K562 (cell line): ENCODE results near the gene SLC43A1. TPM values are rescaled to one million over a fixed set of nuclear protein-coding genes. Genes with fewer than 3 reads are reported as not detected.

Experiments
- ATAC-seq: fragments of 200-7000 bp; cut with Tn5 transposase; 3 replicates; pipeline ENCODE4 v1.9.1; 2020; ENCODE audit warnings: moderate library complexity
- BruUV-seq: library from RNA; stranded (reverse); fragments of 400-500 nt; replicated peaks from 2 replicates; lab custom pipeline; 2021; lab: Mats Ljungman, UMichigan
- CTCF ChIA-PET: fragments of 300-600 bp; formaldehyde crosslinking; extraction: SDS; loops from one replicate; lab custom pipeline; 2021; ENCODE audit warnings: low intra/inter-chr PET ratio; lab: Yijun Ruan, JAX
- POLR2A ChIA-PET: fragments of 300-600, 350-650 bp; sonication (Branson Sonifier 250); formaldehyde crosslinking; extraction: SDS; loops from one replicate; lab custom pipeline; 2021; ENCODE audit warnings: antibody characterized with exemption, inconsistent platforms; lab: Yijun Ruan, JAX
- DNase-seq, 4 experiments: peaks; one replicate each; pipeline versions ENCODE4 v3.0.0 to v3.0.0-alpha.2; 2011 to 2018; ENCODE audit warnings: low spot score in 3 of 4, mixed read lengths in 3 of 4; ENCODE audit errors: extremely low read depth in 1 of 4
- FAIRE-seq: peaks from 2 replicates; lab custom pipeline; 2011; peaks lifted over from hg19 to GRCh38; lab: Jason Lieb, UNC
- H2AFZ ChIP-seq: 2 replicates; pipeline ENCODE4 v1.6.0; 2011; ENCODE audit warnings: low read depth, low read length, control low read depth, inconsistent platforms
- H3K27ac ChIP-seq: fragments of 200-600 bp; 3 replicates; pipeline ENCODE4 v1.8.0; 2011; ENCODE audit warnings: low read depth, mild to moderate bottlenecking, control low read depth, inconsistent platforms, low read length, moderate library complexity, mixed read lengths; ENCODE audit errors: extremely low read depth
- H3K27me3 ChIP-seq, 2 experiments: fragments of 300-600 bp in 1 of 2; 2 replicates in 1 of 2; 3 replicates in 1 of 2; pipeline versions ENCODE4 v1.6.0 to v1.8.0; 2011; ENCODE audit warnings: inconsistent platforms in 2 of 2, low read length in 2 of 2, mild to moderate bottlenecking in 1 of 2, mixed read lengths in 1 of 2, moderate library complexity in 1 of 2; ENCODE audit not compliant: control insufficient read depth in 2 of 2, insufficient read depth in 2 of 2
- H3K36me3 ChIP-seq: fragments of 300-600 bp; 3 replicates; pipeline ENCODE4 v1.8.0; 2011; ENCODE audit warnings: mild to moderate bottlenecking, low read length, inconsistent platforms; ENCODE audit not compliant: control insufficient read depth, insufficient read depth
- H3K4me1 ChIP-seq, 2 experiments: fragments of 200-600 bp in 1 of 2; replicated peaks in 1 of 2; 2 replicates in 1 of 2; 3 replicates in 1 of 2; pipeline versions ENCODE4 v1.5.1 to v1.8.0; 2011; ENCODE audit warnings: inconsistent platforms in 2 of 2, low read length in 2 of 2, mild to moderate bottlenecking in 1 of 2, mixed read lengths in 1 of 2, moderate library complexity in 1 of 2; ENCODE audit not compliant: control insufficient read depth in 2 of 2, insufficient read depth in 2 of 2
- H3K4me2 ChIP-seq: 2 replicates; pipeline ENCODE4 v1.6.1; 2011; ENCODE audit warnings: low read length, control low read depth, inconsistent platforms, mixed read lengths; ENCODE audit not compliant: insufficient read depth
- H3K4me3 ChIP-seq: fragments of 200-600 bp; sonication (generic), shearing (Covaris generic); 2 replicates; pipeline ENCODE4 v1.5.1; 2016; ENCODE audit warnings: control low read depth, inconsistent platforms
- H3K79me2 ChIP-seq: fragments of 200-600 bp; 3 replicates; pipeline ENCODE4 v1.8.0; 2011; ENCODE audit warnings: low read length, inconsistent platforms; ENCODE audit not compliant: control insufficient read depth, insufficient read depth
- H3K9ac ChIP-seq, 2 experiments: 2 replicates each; pipeline versions ENCODE4 v1.6.0 to v1.6.1; 2011; ENCODE audit warnings: low read depth in 2 of 2, low read length in 2 of 2, control low read depth in 1 of 2, inconsistent platforms in 1 of 2, mild to moderate bottlenecking in 1 of 2, mixed read lengths in 1 of 2; ENCODE audit not compliant: insufficient read depth in 1 of 2
- H3K9me1 ChIP-seq: one replicate; pipeline ENCODE4 v1.6.0; 2011; ENCODE audit warnings: inconsistent platforms, mild to moderate bottlenecking, low read length, moderate library complexity; ENCODE audit not compliant: control insufficient read depth, insufficient read depth
- H3K9me3 ChIP-seq: replicated peaks from 2 replicates; pipeline ENCODE4 v1.5.1; 2011; ENCODE audit warnings: low read depth, low read length, inconsistent platforms; ENCODE audit not compliant: control insufficient read depth, insufficient read depth
- H4K20me1 ChIP-seq: replicated peaks from 2 replicates; pipeline ENCODE4 v1.6.1; 2011; ENCODE audit warnings: low read length, inconsistent platforms, mixed read lengths; ENCODE audit not compliant: control insufficient read depth, insufficient read depth
- CAMTA2 ChIP-seq: fragments of 250-450 bp; sonication (Bioruptor Pico); conservative IDR thresholded peaks from 2 replicates; pipeline ENCODE4 v1.5.1; 2022
- CBX5 ChIP-seq: IDR thresholded peaks from 2 replicates; pipeline ENCODE4 v1.6.1; 2014; ENCODE audit warnings: low read depth, borderline replicate concordance
- MAFF ChIP-seq: IDR thresholded peaks from 2 replicates; pipeline ENCODE4 v1.6.1; 2012; ENCODE audit warnings: low read length, improper control_type of control experiment
- MAFG ChIP-seq: fragments of 450-650 bp; conservative IDR thresholded peaks from 2 replicates; pipeline ENCODE4 v1.6.1; 2016; ENCODE audit warnings: missing genetic modification characterization, missing compliant biosample characterization
- MXI1 ChIP-seq: IDR thresholded peaks from 2 replicates; pipeline ENCODE4 v1.6.1; 2011; ENCODE audit warnings: low read depth, mild to moderate bottlenecking, improper control_type of control experiment, low read length
- NCOR1 ChIP-seq: fragments of 450-650 bp; IDR thresholded peaks from 2 replicates; pipeline ENCODE4 v1.6.1; 2016; ENCODE audit warnings: mild to moderate bottlenecking, moderate library complexity
- PTBP1 ChIP-seq: fragments of 200-400 bp; formaldehyde crosslinking; IDR thresholded peaks from 2 replicates; pipeline ENCODE4 v1.6.1; 2017; ENCODE audit warnings: low read depth, low read length
- SREBF2 ChIP-seq: sonication (generic); formaldehyde crosslinking; IDR thresholded peaks from 2 replicates; pipeline ENCODE4 v1.4.0; 2020; ENCODE audit warnings: mild to moderate bottlenecking, missing genetic modification reagents
- ZC3H8 ChIP-seq: fragments of 450-650 bp; IDR thresholded peaks from 2 replicates; pipeline ENCODE4 v1.6.1; 2017
- ZKSCAN1 ChIP-seq: fragments of 150-350 bp; IDR thresholded peaks from 2 replicates; pipeline ENCODE4 v1.6.1; 2016; ENCODE audit warnings: low read depth, low read length
- WGBS: fragments of 100-300 bp; shearing (Covaris generic); methylation state at CpG from one replicate; pipeline ENCODE4 v1.1.6; 2016; ENCODE audit warnings: low coverage, mixed read lengths; ENCODE audit not compliant: insufficient coverage; ENCODE audit errors: missing lambda C conversion rate; 5-methylcytosine and 5-hydroxymethylcytosine counted together
- in situ Hi-C: fragments of 300-500 bp; cut with MboI; formaldehyde crosslinking; loops from 4 replicates; pipeline ENCODE4 v1.15.0; 2018; ENCODE audit warnings: inconsistent platforms, mixed read lengths
- intact Hi-C: fragments of 100-400 bp; cut with micrococcal nuclease; formaldehyde crosslinking; loops from 2 replicates; pipeline ENCODE4 v1.14.2; 2022
- polyA plus RNA-seq, 8 experiments: library from polyadenylated mRNA; depleted of rRNA in 4 of 8; stranded (reverse) in 5 of 8; unstranded in 3 of 8; fragments of >200 nt; fragmentation: Nextera tagmentation in 2 of 8; fragmentation: Illumina TruSeq in 1 of 8; extraction: Ambion mirVana in 2 of 8; extraction: Trizol in 1 of 8; gene quantifications; 2 replicates each; pipeline versions ENCODE4 v1.2.1 to v1.2.3, GENCODE V29; 2011 to 2014; ENCODE audit warnings: inconsistent platforms in 1 of 8, missing spikeins in 1 of 8
- total RNA-seq, 7 experiments: library from RNA; depleted of rRNA in 6 of 7; stranded (reverse); fragments of >200 nt in 6 of 7; fragmentation: Illumina TruSeq in 2 of 7; extraction: Trizol in 2 of 7; gene quantifications; 2 replicates each; pipeline versions ENCODE4 v1.2.1 to v1.2.3, GENCODE V29; 2011 to 2021; ENCODE audit warnings: low replicate concordance in 1 of 7
- TF ChIP-seq, protein P1 (sequence below): sonication (generic); formaldehyde crosslinking; IDR thresholded peaks from 2 replicates; pipeline ENCODE4 v1.8.1; 2023; ENCODE audit warnings: mild to moderate bottlenecking, missing genetic modification reagents, moderate library complexity
- TF ChIP-seq, protein P2 (sequence below): fragments of 450-650 bp; IDR thresholded peaks from 2 replicates; pipeline ENCODE4 v1.7.1; 2018; ENCODE audit warnings: mild to moderate bottlenecking, low read depth; ENCODE audit not compliant: partially characterized antibody

Gene SLC43A1
- total and polyA plus RNA-seq, 9 of the 15 experiments (the other 6 are each of a cell fraction or from before 2014, with no cell fraction given) = 2.6 to 41.8 (median 24.6) TPM

DNA sequence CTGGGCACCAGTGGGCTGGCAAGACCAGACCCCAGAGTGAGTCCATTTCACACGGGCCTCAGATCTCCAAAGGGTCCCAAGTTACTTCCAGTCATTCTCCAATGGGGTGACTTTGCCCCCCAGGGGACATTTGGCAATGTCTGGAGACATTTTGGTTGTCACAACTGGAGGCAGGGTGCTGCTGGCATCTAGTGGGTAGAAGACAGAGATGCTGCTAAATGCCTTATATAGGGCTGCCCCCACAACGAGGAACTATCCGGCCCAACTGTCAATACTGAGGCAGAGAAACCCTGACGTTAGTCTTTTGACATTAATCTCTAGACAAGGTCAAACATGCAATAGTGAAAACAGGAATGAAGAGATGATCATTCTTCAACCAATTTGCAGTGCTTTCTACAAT lies 48.8 kb downstream of the SLC43A1 start:
- Histone ChIP-seq H3K36me3 (no peaks in the 10 kb centered on the region), H2AFZ (no peak overlapping the region), H3K9me1 (no peaks in the 10 kb centered on the region), H3K79me2 (no peaks in the 10 kb centered on the region), H3K4me2 (no peak overlapping the region), H3K9ac (no peak overlapping the region), H4K20me1 (peaks cover 5% of the 10 kb centered on the region), H3K9me3 (no peaks in the 10 kb centered on the region), H3K4me3 (no peak overlapping the region), H3K4me1 (peaks cover 2 to 25% of the 10 kb centered on the region in 2 experiments; a peak in 3 of 5 replicates), H3K27ac (no peak overlapping the region), H3K27me3 (no peaks in the 10 kb centered on the region)
- ChIA-PET POLR2A (no interaction called here), CTCF (no interaction called here)
- in situ Hi-C loops (no loop called here), intact Hi-C loops (no loop called here)
- DNase-seq (no peak), ATAC-seq (no peak), FAIRE-seq (no peak)
- WGBS = 30% methylated on average over 4 of the region's 4 CpGs
- no TSS peak for BruUV-seq
- TF ChIP-seq SREBF2 (CRISPR knock-in tag) (no peak), ZC3H8 (no peak), MXI1 (no peak), NCOR1 (no peak), PTBP1 (no peak), CAMTA2 (no peak), CBX5 (no peak), ZKSCAN1 (no peak), MAFG (tag) (no peak), MAFF (no peak)
- TF ChIP-seq, protein P1, sequence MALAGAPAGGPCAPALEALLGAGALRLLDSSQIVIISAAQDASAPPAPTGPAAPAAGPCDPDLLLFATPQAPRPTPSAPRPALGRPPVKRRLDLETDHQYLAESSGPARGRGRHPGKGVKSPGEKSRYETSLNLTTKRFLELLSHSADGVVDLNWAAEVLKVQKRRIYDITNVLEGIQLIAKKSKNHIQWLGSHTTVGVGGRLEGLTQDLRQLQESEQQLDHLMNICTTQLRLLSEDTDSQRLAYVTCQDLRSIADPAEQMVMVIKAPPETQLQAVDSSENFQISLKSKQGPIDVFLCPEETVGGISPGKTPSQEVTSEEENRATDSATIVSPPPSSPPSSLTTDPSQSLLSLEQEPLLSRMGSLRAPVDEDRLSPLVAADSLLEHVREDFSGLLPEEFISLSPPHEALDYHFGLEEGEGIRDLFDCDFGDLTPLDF = no peak
- TF ChIP-seq, protein P2, sequence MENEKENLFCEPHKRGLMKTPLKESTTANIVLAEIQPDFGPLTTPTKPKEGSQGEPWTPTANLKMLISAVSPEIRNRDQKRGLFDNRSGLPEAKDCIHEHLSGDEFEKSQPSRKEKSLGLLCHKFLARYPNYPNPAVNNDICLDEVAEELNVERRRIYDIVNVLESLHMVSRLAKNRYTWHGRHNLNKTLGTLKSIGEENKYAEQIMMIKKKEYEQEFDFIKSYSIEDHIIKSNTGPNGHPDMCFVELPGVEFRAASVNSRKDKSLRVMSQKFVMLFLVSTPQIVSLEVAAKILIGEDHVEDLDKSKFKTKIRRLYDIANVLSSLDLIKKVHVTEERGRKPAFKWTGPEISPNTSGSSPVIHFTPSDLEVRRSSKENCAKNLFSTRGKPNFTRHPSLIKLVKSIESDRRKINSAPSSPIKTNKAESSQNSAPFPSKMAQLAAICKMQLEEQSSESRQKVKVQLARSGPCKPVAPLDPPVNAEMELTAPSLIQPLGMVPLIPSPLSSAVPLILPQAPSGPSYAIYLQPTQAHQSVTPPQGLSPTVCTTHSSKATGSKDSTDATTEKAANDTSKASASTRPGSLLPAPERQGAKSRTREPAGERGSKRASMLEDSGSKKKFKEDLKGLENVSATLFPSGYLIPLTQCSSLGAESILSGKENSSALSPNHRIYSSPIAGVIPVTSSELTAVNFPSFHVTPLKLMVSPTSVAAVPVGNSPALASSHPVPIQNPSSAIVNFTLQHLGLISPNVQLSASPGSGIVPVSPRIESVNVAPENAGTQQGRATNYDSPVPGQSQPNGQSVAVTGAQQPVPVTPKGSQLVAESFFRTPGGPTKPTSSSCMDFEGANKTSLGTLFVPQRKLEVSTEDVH = no peak
